ENCODE measurements around the gene PER3. TPM values are rescaled to one million over a fixed set of nuclear protein-coding genes. Genes with fewer than 3 reads are reported as not detected.

Gene PER3
- total and polyA plus RNA-seq, 9 of the 15 experiments (the other 6 are each of a cell fraction or from before 2014, with no cell fraction given) = 11.9 to 22.5 (median 14.6) TPM

GRCh38 chr1:7752512-7753417, 31.3 kb upstream of the PER3 start:
- BruUV-seq (replicated peaks) = no TSS peak
- in situ Hi-C loops (cut with MboI) (loop anchor here (5.0 kb wide), 1 partner anchor 80 kb away; no protein-coding TSS in a partner anchor), intact Hi-C loops (cut with micrococcal nuclease) (loop anchor here (1.0 to 5.0 kb wide), 2 partner anchors 85 to 150 kb away; no protein-coding TSS in a partner anchor)
- POLR2A ChIA-PET = interaction anchor here (0.6 to 1.4 kb wide), 6 partner anchors 11 to 615 kb away, joined by 3 to 6 read pairs (median 3); no protein-coding TSS in a partner anchor
- Histone ChIP-seq H3K27me3 (ENCODE audit: control insufficient read depth in 2 of 2, insufficient read depth in 2 of 2, low read length in 2 of 2) (peaks cover 21 to 35% of the 10 kb centered on the region in 2 experiments), H3K9ac (ENCODE audit: insufficient read depth in 1 of 2, low read depth in 2 of 2, low read length in 2 of 2) (no peak overlapping the region), H3K36me3 (ENCODE audit: control insufficient read depth, insufficient read depth, low read length) (no peaks in the 10 kb centered on the region), H2AFZ (ENCODE audit: low read depth, low read length) (peak overlapping the region; percentile 44; the same call in 1 of the 2 replicates), H3K4me1 (replicated peaks in 1 of 2; ENCODE audit: control insufficient read depth in 2 of 2, insufficient read depth in 2 of 2, low read length in 2 of 2) (no peaks in the 10 kb centered on the region), H3K4me3 (no peak overlapping the region), H4K20me1 (replicated peaks; ENCODE audit: control insufficient read depth, insufficient read depth, low read length) (0 out of 2 replicates have a peak, but pooled peaks cover 5% of the 10 kb centered on the region), H3K79me2 (ENCODE audit: control insufficient read depth, insufficient read depth, low read length) (no peaks in the 10 kb centered on the region), H3K27ac (ENCODE audit: extremely low read depth, low read depth, low read length) (no peak overlapping the region), H3K4me2 (ENCODE audit: insufficient read depth, low read length) (peak overlapping the region; percentile 4; the same call in 1 of the 2 replicates), H3K9me3 (replicated peaks; ENCODE audit: control insufficient read depth, insufficient read depth, low read depth, low read length) (no peaks in the 10 kb centered on the region), H3K9me1 (ENCODE audit: control insufficient read depth, insufficient read depth, low read length) (no peaks in the 10 kb centered on the region)
- WGBS (ENCODE audit: insufficient coverage, low coverage, missing lambda C conversion rate) = 1% methylated on average over 18 of the region's 18 CpGs
- DNase-seq (ENCODE audit: extremely low read depth in 1 of 4, low spot score in 3 of 4) = peak; percentile 34 to 71 (median 50)
- ATAC-seq = peak; percentile 75
- peak; percentile 91 for FAIRE-seq
- CTCF ChIA-PET (ENCODE audit: low intra/inter-chr PET ratio) = interaction anchor here (0.5 to 6.1 kb wide), 4 partner anchors 81 to 184 kb away, joined by 3 to 58 read pairs (median 6); no protein-coding TSS in a partner anchor
- TF ChIP-seq SAFB (IDR thresholded peaks at IDR 0.05; ENCODE audit: borderline replicate concordance, low read depth, low read length) (no peak), FOXM1 (IDR thresholded peaks at IDR 0.05; ENCODE audit: low read depth) (no peak), FOXM1 (CRISPR knock-in tag; IDR thresholded peaks at IDR 0.05; ENCODE audit: low read depth) (no peak), USF2 (CRISPR knock-in tag; IDR thresholded peaks at IDR 0.05) (no peak), RAD21 (CRISPR knock-in tag; conservative IDR thresholded peaks at IDR 0.05 in 1 of 2, IDR thresholded peaks at IDR 0.05 in 1 of 2) (peak; percentile 57 to 84), TEAD2 (tag; IDR thresholded peaks at IDR 0.05) (no peak), CBFB (CRISPR knock-in tag; IDR thresholded peaks at IDR 0.05) (no peak), DEAF1 (CRISPR knock-in tag; IDR thresholded peaks at IDR 0.05) (peak; percentile 34; the same call in 1 of the 2 replicates), SMC3 (conservative IDR thresholded peaks at IDR 0.05; ENCODE audit: insufficient read depth, low read depth, low read length) (peak; percentile 68; the same call in 1 of the 2 replicates)

All from K562 (cell line).